ENCODE results near the gene KIR3DL3. TPM values are rescaled to one million over a fixed set of nuclear protein-coding genes. Genes with fewer than 3 reads are reported as not detected.

The KIR3DL3 gene
- polyA plus RNA-seq, 2 of the 4 experiments (the other 2 are of a cell fraction): not detected

Small RNA genes within 50 kb of the gene (small RNA-seq; reads per million reads assigned to genes)
- gene AC245128.2: 0 reads per million in 6 experiments
- gene KIR3DP1: 0 reads per million in 6 experiments

Other genes starting within 250 kb of the KIR3DL3 start
- gene LAIR2, start 221.6 kb upstream of the KIR3DL3 start, polyA plus RNA-seq (2011; rRNA removed): not detected in 2 replicates
- gene LAIR2, start 221.6 kb upstream of the KIR3DL3 start, polyA plus RNA-seq (2017; fragmentation: RNase III; extraction: RNeasy Plus Mini Kit Qiagen cat#74134 plus additional on column Dnase treatment): not detected in 3 replicates
- gene LILRA2, start 150.7 kb upstream of the KIR3DL3 start, polyA plus RNA-seq (2011; rRNA removed): not detected in 2 replicates
- gene LILRA2, start 150.7 kb upstream of the KIR3DL3 start, polyA plus RNA-seq (2017; fragmentation: RNase III; extraction: RNeasy Plus Mini Kit Qiagen cat#74134 plus additional on column Dnase treatment): not detected in 3 replicates
- gene LILRA1, start 130.8 kb upstream of the KIR3DL3 start, polyA plus RNA-seq (2011; rRNA removed): not detected in 2 replicates
- not detected in 3 replicates for gene LILRA1, start 130.8 kb upstream of the KIR3DL3 start, polyA plus RNA-seq (2017; fragmentation: RNase III; extraction: RNeasy Plus Mini Kit Qiagen cat#74134 plus additional on column Dnase treatment)
- gene LILRB1, start 94.0 kb upstream of the KIR3DL3 start, polyA plus RNA-seq (2011; rRNA removed): not detected in 2 replicates
- not detected in 3 replicates for gene LILRB1, start 94.0 kb upstream of the KIR3DL3 start, polyA plus RNA-seq (2017; fragmentation: RNase III; extraction: RNeasy Plus Mini Kit Qiagen cat#74134 plus additional on column Dnase treatment)
- gene LILRB4, start 61.5 kb upstream of the KIR3DL3 start, polyA plus RNA-seq (2011; rRNA removed): not detected in 2 replicates
- not detected in 3 replicates for gene LILRB4, start 61.5 kb upstream of the KIR3DL3 start, polyA plus RNA-seq (2017; fragmentation: RNase III; extraction: RNeasy Plus Mini Kit Qiagen cat#74134 plus additional on column Dnase treatment)
- not detected in 2 replicates for gene KIR2DL3, start 14.1 kb downstream of the KIR3DL3 start, polyA plus RNA-seq (2011; rRNA removed)
- not detected in 3 replicates for gene KIR2DL3, start 14.1 kb downstream of the KIR3DL3 start, polyA plus RNA-seq (2017; fragmentation: RNase III; extraction: RNeasy Plus Mini Kit Qiagen cat#74134 plus additional on column Dnase treatment)
- not detected in 2 replicates for gene KIR2DL1, start 45.4 kb downstream of the KIR3DL3 start, polyA plus RNA-seq (2011; rRNA removed)
- gene KIR2DL1, start 45.4 kb downstream of the KIR3DL3 start, polyA plus RNA-seq (2017; fragmentation: RNase III; extraction: RNeasy Plus Mini Kit Qiagen cat#74134 plus additional on column Dnase treatment): not detected in 3 replicates
- not detected in 2 replicates for gene KIR2DL4, start 79.2 kb downstream of the KIR3DL3 start, polyA plus RNA-seq (2011; rRNA removed)
- not detected in 3 replicates for gene KIR2DL4, start 79.2 kb downstream of the KIR3DL3 start, polyA plus RNA-seq (2017; fragmentation: RNase III; extraction: RNeasy Plus Mini Kit Qiagen cat#74134 plus additional on column Dnase treatment)
- not detected in 2 replicates for gene KIR3DL1, start 92.0 kb downstream of the KIR3DL3 start, polyA plus RNA-seq (2011; rRNA removed)
- not detected in 3 replicates for gene KIR3DL1, start 92.0 kb downstream of the KIR3DL3 start, polyA plus RNA-seq (2017; fragmentation: RNase III; extraction: RNeasy Plus Mini Kit Qiagen cat#74134 plus additional on column Dnase treatment)
- gene KIR2DS4, start 108.2 kb downstream of the KIR3DL3 start, polyA plus RNA-seq (2011; rRNA removed): not detected in 2 replicates
- gene KIR2DS4, start 108.2 kb downstream of the KIR3DL3 start, polyA plus RNA-seq (2017; fragmentation: RNase III; extraction: RNeasy Plus Mini Kit Qiagen cat#74134 plus additional on column Dnase treatment): not detected in 3 replicates
- not detected in 2 replicates for gene KIR3DL2, start 126.0 kb downstream of the KIR3DL3 start, polyA plus RNA-seq (2011; rRNA removed)
- not detected in 3 replicates for gene KIR3DL2, start 126.0 kb downstream of the KIR3DL3 start, polyA plus RNA-seq (2017; fragmentation: RNase III; extraction: RNeasy Plus Mini Kit Qiagen cat#74134 plus additional on column Dnase treatment)
- gene FCAR, start 149.8 kb downstream of the KIR3DL3 start, polyA plus RNA-seq (2011; rRNA removed): not detected in 2 replicates
- gene FCAR, start 149.8 kb downstream of the KIR3DL3 start, polyA plus RNA-seq (2017; fragmentation: RNase III; extraction: RNeasy Plus Mini Kit Qiagen cat#74134 plus additional on column Dnase treatment): not detected in 3 replicates
- gene NCR1, start 181.7 kb downstream of the KIR3DL3 start, polyA plus RNA-seq (2011; rRNA removed): not detected in 2 replicates
- gene NCR1, start 181.7 kb downstream of the KIR3DL3 start, polyA plus RNA-seq (2017; fragmentation: RNase III; extraction: RNeasy Plus Mini Kit Qiagen cat#74134 plus additional on column Dnase treatment): not detected in 3 replicates
- not detected in 2 replicates for gene NLRP7, start 223.1 kb downstream of the KIR3DL3 start, polyA plus RNA-seq (2011; rRNA removed)
- gene NLRP7, start 223.1 kb downstream of the KIR3DL3 start, polyA plus RNA-seq (2017; fragmentation: RNase III; extraction: RNeasy Plus Mini Kit Qiagen cat#74134 plus additional on column Dnase treatment): not detected in 3 replicates
- 53.3 and 83.2 TPM in 2 replicates for gene NLRP2, start 241.9 kb downstream of the KIR3DL3 start, polyA plus RNA-seq (2011; rRNA removed)
- 37.2 to 40.8 TPM (median 38.8 TPM) in 3 replicates for gene NLRP2, start 241.9 kb downstream of the KIR3DL3 start, polyA plus RNA-seq (2017; fragmentation: RNase III; extraction: RNeasy Plus Mini Kit Qiagen cat#74134 plus additional on column Dnase treatment)